ENCODE results near the gene TMEM273. TPM values are rescaled to one million over a fixed set of nuclear protein-coding genes. Genes with fewer than 3 reads are reported as not detected.
A peak's percentile ranks its signal among the peaks of the same experiment; 100 is the strongest.

TMEM273 gene
- total RNA-seq, 1 experiment from 2014 or later: not detected

DNA sequence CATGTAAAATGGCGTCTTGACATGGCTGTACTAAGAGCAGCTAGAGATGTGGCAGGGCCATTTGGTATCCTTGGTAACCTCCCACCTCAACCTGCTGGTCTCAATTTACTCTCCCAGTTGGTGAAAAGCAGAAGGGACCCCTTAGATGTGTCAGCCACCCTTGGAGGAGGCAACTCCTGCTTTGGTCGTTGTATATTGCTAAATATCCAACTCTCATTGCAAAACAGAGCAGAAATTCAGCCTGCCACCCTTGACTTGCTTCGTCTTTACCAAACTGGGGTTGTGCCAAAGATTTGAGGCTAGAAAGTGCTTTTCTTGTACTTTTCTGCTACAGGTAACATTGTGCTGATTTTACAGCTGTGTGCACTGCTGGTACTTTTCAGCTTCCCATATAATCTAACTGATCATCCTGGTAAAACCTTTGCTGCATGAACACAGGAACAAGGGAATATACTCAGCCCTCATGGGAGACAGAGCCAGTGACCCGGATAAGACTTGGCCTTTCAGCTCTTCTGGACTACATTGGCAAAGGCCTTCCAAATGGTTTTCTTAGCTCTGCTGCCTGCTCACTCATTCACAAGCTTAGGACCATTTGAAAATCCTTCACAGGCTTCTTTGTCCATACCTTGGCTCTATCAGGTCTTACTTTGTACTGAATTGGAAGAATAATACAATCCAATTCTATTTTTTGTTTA lies 70.7 kb downstream of the TMEM273 start:
- H3K4me3 ChIP-seq (ENCODE audit: insufficient read depth, low read depth, low read length): no peak overlapping the region
- H3K27me3 ChIP-seq (ENCODE audit: control insufficient read depth, insufficient read depth, low read length): peaks cover 13% of the 10 kb centered on the region
- H3K36me3 ChIP-seq (replicated peaks; ENCODE audit: control insufficient read depth, insufficient read depth, low read length): no peaks in the 10 kb centered on the region
- DNase-seq: no peak

DNA sequence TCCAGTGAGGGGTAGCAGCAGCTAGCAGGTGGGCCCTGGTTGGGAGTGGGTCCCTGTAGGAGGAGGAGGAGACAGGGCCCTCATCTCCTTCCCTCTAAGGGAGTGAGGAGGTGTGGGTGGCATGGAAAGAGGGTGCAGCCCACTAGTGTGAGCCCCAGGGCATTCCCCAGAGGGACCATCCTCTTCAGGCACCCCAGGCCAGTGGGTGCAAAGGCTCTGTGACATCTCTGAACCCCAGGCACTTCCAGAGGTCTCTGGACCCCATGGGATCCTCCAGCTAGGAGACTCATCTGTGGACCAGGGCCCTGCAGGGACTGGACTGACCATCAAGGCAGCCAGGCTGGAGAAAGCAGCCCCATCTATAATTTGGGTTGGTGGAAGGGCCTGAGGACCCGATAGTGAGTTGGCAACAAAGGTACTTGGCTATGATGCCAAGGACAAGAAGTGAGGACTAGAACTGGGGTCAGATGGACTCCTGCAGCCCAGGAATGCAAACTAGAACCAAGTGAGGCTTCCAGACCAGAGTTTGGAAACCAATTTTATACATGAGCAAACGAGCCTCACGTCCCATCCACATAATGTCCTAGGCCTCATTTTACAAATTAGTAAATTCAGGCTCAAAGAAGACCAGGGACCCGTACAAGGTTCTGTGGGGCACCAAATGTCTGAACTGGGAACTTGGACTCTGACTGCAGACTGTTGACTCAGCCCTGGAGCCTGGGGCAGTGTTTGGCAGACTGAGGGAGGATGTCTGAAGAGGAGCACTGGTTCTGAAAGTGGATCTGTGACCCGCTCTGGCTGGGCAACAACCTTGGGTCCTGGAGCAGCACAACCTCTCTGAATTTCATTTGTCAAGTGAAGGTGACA lies 71.4 kb downstream of the TMEM273 start:
- Histone ChIP-seq H3K27me3 (ENCODE audit: control insufficient read depth, insufficient read depth, low read length) (peaks cover 13% of the 10 kb centered on the region), H3K36me3 (replicated peaks; ENCODE audit: control insufficient read depth, insufficient read depth, low read length) (no peaks in the 10 kb centered on the region), H3K4me3 (ENCODE audit: insufficient read depth, low read depth, low read length) (no peak overlapping the region)
- no peak for DNase-seq

DNA sequence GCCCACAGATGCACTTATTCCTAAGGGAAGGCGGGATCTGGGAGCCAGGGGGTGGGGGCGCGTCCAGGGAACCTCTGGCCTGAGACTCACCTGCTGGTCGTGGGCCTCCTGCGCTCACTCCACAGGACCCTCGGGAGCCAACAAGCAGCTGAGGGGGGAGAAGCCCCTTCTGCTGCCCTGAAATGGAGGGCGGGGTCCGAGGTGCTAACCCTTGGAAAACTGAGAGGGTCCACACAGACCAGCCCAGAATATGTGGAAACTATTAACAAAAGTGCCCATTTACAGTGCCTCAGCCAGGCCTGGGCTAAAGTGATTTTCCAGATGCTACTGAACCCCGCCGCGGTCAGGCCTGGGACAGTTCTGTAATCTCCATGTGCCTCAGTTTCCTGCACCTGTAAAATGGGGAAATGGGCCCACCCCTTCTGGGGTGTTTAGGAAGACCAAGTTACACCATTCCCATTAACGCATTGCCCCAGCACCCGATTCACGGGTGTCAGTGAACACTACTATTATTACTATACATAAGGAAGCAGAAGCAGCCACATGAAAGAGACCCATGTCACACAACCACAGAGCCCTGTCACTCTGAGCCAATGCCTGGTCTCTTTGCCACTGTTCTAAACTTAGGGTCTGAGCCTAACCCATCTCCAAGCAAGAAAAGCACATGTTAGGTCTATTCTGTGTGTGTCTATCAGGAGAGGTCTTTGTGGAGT lies 72.2 kb downstream of the TMEM273 start:
- peaks cover 13% of the 10 kb centered on the region for H3K27me3 ChIP-seq (ENCODE audit: control insufficient read depth, insufficient read depth, low read length)
- H3K36me3 ChIP-seq (replicated peaks; ENCODE audit: control insufficient read depth, insufficient read depth, low read length): no peaks in the 10 kb centered on the region
- DNase-seq: no peak
- peak overlapping the region; percentile 28; the same call in 1 of the 2 replicates for H3K4me3 ChIP-seq (ENCODE audit: insufficient read depth, low read depth, low read length)

DNA sequence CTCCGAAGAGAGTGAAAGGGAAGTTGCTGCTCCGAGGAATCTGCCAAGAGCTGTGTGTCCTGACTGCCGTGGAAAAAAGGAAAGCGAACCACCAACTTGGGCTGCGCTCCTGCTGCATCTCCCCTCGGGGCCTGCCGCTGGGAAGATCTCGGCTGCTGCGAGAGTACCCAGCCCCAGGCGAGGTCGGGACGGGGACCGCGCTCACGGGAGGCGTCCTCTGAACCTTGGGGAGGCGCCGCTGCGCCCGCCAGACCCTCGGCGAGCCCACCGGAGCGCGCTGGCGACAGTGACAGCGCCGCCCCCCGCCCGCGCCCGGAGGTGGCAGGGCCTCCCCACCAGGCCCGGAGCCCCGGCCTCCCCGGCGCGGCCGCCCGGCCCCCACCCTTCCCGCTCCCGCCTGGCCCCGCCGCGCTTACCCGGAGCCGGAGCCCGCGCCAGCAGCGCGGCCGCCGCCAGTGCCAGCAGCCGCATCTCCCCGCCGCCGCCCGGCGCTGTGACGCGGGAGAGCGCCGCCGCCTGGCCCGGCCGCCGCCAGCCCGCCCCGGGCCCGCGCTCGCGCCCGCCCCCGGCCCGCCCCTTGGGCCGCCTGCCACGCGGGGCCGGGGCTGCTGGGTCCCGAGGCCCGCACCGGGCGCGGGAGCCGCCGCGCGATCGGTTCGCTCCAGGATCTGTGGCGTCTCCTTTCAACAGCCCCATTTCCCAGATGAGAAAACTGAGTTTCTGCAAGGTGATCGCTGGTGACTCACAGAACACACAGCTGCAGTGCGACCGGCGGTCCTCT lies 73.0 kb downstream of the TMEM273 start, which contains the start of gene VSTM4:
Gene VSTM4, minus strand, starts transcription at position 508 of the 781 bp plus-strand sequence. Its CDS starts 37 bp downstream, at position 471.
- no peaks in the 10 kb centered on the region for H3K36me3 ChIP-seq (replicated peaks; ENCODE audit: control insufficient read depth, insufficient read depth, low read length)
- H3K4me3 ChIP-seq (ENCODE audit: insufficient read depth, low read depth, low read length): peak within 1 kb of the TSS; percentile 60
- peaks cover 13% of the 10 kb centered on the region for H3K27me3 ChIP-seq (ENCODE audit: control insufficient read depth, insufficient read depth, low read length)
- peak; percentile 90 for DNase-seq

DNA sequence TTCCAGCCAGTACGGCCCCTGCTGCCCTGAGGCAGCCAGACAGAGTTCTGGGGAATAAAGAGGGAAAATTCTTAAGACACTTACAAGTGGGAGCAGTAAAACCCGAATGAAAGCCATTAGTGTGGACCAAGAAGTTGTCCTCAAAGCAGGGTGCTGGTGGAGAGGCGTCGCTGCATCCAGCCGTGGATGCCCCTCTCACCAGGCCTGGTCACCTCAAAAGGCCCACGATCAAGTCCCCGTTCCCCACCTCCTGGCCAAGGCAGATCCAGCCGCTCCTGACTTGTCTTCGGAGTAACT lies 73.5 kb downstream of the TMEM273 start:
- H3K36me3 ChIP-seq (replicated peaks; ENCODE audit: control insufficient read depth, insufficient read depth, low read length): no peaks in the 10 kb centered on the region
- no peak for DNase-seq
- H3K27me3 ChIP-seq (ENCODE audit: control insufficient read depth, insufficient read depth, low read length): peaks cover 13% of the 10 kb centered on the region
- H3K4me3 ChIP-seq (ENCODE audit: insufficient read depth, low read depth, low read length): peak overlapping the region; percentile 60

DNA sequence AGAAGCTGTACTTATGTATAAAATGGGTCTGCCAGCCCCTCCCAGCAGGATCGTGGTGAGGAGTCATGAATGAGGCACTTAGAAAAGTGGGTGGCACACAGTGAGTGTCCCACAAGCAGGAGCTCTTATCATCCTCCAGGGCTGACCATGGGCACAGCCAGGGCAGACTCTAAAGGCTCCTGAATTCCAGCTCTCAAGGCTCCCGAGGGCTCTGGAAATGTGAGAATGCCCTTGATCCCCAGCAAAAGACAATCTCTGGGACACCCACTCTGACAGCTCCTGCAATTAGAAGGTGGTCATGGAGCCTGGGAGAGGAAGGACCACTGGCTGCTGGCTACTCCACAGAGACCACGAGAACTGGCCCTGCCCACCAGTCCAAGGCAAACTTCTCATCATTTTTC lies 74.5 kb downstream of the TMEM273 start:
- Histone ChIP-seq H3K27me3 (ENCODE audit: control insufficient read depth, insufficient read depth, low read length) (peaks cover 13% of the 10 kb centered on the region), H3K36me3 (replicated peaks; ENCODE audit: control insufficient read depth, insufficient read depth, low read length) (no peaks in the 10 kb centered on the region), H3K4me3 (ENCODE audit: insufficient read depth, low read depth, low read length) (no peak overlapping the region)
- DNase-seq: no peak

DNA sequence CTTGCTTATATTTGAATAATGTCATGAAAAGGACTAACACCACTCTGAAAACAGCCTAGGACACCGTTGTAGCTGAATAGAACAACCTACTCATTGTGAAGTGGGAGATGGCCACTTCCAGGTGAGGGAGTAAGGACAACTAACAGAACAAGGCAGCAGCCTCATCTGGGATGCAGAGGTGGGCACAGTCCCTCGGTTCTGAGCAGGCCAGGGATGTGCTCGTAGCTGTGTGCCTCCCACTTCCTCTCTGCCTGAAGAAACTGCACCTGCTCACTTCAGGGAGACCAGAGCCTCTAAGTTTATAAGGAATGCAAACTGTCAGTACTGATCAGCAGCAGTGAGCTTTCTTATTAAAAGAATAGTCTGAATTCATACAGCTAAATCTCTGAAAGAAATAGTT lies 75.3 kb downstream of the TMEM273 start:
- Histone ChIP-seq H3K27me3 (ENCODE audit: control insufficient read depth, insufficient read depth, low read length) (peaks cover 13% of the 10 kb centered on the region), H3K36me3 (replicated peaks; ENCODE audit: control insufficient read depth, insufficient read depth, low read length) (no peaks in the 10 kb centered on the region), H3K4me3 (ENCODE audit: insufficient read depth, low read depth, low read length) (no peak overlapping the region)
- DNase-seq: no peak

DNA sequence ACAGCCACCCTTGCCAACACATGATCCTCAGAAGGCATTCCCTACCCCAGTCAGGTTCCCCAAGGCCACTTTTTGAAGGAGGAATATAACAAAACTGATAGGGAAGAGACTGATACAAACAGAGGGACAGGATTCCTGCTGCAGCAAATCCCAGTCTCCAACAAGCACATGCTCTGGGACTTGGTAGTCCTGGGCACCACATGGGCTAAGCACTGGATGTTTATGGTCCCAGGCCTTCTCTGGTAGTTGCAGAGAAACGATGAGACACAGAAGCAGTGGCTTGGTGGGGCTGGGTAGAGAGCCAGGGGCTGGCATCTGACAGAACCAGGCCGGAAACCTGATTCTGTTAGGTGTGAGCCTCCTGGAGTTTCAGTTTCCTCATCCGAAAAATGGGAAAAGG lies 76.1 kb downstream of the TMEM273 start:
- DNase-seq: no peak
- Histone ChIP-seq H3K36me3 (replicated peaks; ENCODE audit: control insufficient read depth, insufficient read depth, low read length) (no peaks in the 10 kb centered on the region), H3K4me3 (ENCODE audit: insufficient read depth, low read depth, low read length) (no peak overlapping the region), H3K27me3 (ENCODE audit: control insufficient read depth, insufficient read depth, low read length) (peaks cover 13% of the 10 kb centered on the region)

DNA sequence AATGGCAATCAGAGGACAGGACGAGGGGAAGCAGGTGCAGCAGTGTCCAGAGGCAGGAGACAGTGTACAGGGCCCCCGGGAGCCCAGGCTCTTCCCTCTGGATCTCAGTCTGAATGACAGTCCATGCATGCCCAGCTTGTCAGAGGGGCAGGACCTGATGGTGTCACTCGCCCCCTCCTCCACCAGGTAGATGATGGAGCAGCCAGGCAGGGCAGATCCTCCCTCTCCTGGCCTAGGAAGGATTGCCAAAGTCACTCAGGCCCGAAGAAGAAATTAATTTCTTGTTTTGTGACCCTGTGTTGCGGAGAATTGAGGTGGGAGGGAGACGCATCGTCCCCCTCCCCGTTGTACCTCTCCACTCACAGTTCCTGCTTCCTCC lies 76.9 kb downstream of the TMEM273 start:
- no peak overlapping the region for H3K4me3 ChIP-seq (ENCODE audit: insufficient read depth, low read depth, low read length)
- peaks cover 13% of the 10 kb centered on the region for H3K27me3 ChIP-seq (ENCODE audit: control insufficient read depth, insufficient read depth, low read length)
- DNase-seq: no peak
- H3K36me3 ChIP-seq (replicated peaks; ENCODE audit: control insufficient read depth, insufficient read depth, low read length): no peaks in the 10 kb centered on the region

DNA sequence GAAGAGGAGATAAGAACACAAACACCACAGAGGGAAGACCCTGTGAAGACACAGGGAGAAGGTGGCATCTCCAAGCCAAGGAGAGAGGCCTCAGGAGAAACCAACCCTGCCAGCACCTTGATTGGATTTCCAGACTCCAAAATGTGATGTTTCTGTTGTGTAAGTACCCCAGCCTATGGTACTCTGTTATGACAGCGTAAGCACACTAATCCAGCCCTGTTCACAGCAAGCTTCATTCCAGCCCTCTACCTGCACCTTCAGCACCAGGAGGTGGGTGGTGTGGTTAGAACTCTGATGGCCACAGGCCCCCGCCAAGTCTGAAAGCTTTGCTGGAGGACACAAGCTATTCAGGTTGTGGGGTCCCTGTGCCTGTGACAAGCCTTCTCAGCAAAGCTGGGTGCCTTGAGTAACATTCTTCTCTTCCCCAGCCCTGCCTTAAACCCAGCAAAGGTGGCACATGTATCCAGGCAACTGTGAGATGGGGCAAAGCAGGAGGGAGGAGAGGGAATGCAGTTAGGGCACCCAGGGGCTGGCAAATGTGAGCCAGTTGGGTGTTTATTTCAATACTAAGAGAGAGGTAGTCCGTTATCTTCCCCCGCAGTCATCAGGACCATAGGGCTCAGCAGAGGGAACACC lies 77.4 kb downstream of the TMEM273 start:
- Histone ChIP-seq H3K27me3 (ENCODE audit: control insufficient read depth, insufficient read depth, low read length) (peaks cover 13% of the 10 kb centered on the region), H3K36me3 (replicated peaks; ENCODE audit: control insufficient read depth, insufficient read depth, low read length) (no peaks in the 10 kb centered on the region), H3K4me3 (ENCODE audit: insufficient read depth, low read depth, low read length) (no peak overlapping the region)
- no peak for DNase-seq

DNA sequence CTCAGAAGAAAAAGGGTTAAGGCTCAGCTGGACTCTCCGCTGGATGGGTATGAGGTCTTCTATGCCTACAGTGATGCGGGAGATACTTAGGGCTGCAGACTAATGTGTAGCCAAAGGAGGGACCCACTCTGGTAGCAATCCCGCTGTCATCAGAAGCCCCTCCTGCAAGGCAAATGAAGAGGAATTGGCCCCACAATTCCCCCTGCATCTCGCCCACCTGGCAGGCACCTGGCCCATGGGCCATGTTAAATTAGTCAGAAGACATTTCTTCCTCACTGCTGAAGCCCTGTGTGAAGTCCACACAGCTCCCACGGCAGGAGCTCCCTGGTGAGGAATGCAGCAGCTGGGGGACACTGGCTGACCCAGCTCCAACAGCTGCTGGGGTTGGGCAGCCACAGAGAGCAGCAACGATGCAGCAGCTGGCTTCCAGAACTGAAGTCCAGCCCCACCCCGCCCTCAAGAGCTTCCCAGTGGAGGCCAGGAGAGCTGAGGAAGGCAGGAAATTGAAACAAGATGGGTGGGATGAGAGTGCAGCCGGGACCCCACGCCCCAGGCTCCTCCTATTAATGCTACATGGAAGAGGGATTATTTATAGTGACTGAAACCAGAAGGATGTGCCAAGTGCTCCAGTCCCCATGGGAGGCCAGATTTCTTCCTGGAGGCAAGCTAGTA lies 78.4 kb downstream of the TMEM273 start:
- no peaks in the 10 kb centered on the region for H3K36me3 ChIP-seq (replicated peaks; ENCODE audit: control insufficient read depth, insufficient read depth, low read length)
- no peak overlapping the region for H3K4me3 ChIP-seq (ENCODE audit: insufficient read depth, low read depth, low read length)
- no peak for DNase-seq
- peaks cover 8% of the 10 kb centered on the region for H3K27me3 ChIP-seq (ENCODE audit: control insufficient read depth, insufficient read depth, low read length)

DNA sequence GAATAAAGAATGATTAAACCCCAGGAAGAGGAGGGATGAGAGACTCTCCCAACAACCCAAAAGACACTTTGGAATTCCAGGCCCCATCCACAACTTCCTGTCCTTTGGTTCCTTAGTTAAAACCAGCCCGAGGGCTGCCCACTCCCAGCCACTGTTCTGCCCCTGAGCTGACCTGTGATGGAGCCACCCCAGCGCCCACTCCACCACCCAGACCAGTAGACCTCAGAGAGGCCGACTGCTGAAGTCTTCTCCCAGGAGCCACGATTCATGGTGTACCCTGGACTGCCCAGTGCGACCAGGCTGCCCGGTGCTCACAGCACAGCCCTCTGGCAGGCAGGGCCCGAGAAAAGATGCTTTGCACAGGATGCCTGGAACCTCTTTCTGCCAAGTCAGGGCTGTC lies 79.5 kb downstream of the TMEM273 start:
- no peak for DNase-seq
- H3K36me3 ChIP-seq (replicated peaks; ENCODE audit: control insufficient read depth, insufficient read depth, low read length): no peaks in the 10 kb centered on the region
- no peaks in the 10 kb centered on the region; the same call in 1 of the 2 replicates for H3K27me3 ChIP-seq (ENCODE audit: control insufficient read depth, insufficient read depth, low read length)
- H3K4me3 ChIP-seq (ENCODE audit: insufficient read depth, low read depth, low read length): no peak overlapping the region

DNA sequence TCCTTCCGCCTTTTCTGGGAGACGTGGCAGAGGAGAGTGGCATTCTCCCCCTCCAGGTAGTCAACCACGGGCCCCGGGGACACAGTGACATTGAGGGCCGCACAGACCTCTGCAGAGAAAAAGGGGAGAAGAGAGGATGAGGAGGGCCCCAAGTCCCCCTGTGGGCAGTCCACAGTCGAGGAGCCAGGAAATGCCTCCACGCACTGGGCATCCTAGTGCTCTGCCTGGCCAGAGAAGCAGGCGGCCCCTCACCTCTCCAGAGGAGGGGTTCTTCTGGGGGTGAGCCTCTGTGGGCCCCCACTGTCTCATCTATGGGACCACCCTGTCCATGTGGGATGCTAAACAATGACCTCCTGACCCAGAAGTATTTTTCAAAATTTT lies 80.3 kb downstream of the TMEM273 start:
- no peaks in the 10 kb centered on the region for H3K36me3 ChIP-seq (replicated peaks; ENCODE audit: control insufficient read depth, insufficient read depth, low read length)
- H3K4me3 ChIP-seq (ENCODE audit: insufficient read depth, low read depth, low read length): no peak overlapping the region
- DNase-seq: peak; percentile 37
- H3K27me3 ChIP-seq (ENCODE audit: control insufficient read depth, insufficient read depth, low read length): no peaks in the 10 kb centered on the region
